ENCODE measurements around the gene EDRF1.

GRCh38 chr10:125768219-125768855 lies 48.8 kb downstream of the EDRF1 start:
- TF ChIP-seq RARB (CRISPR knock-in tag; IDR thresholded peaks at IDR 0.05) (no peak), ZFP3 (CRISPR knock-in tag; IDR thresholded peaks at IDR 0.05) (no peak), ZNF565 (CRISPR knock-in tag; conservative IDR thresholded peaks at IDR 0.05; ENCODE audit: low read depth) (no peak), SNAI2 (CRISPR knock-in tag; IDR thresholded peaks at IDR 0.05) (no peak), ZC3H10 (CRISPR knock-in tag; IDR thresholded peaks at IDR 0.05) (no peak), ARNTL (CRISPR knock-in tag; IDR thresholded peaks at IDR 0.05; ENCODE audit: borderline replicate concordance, low read depth) (no peak), BACH2 (CRISPR knock-in tag; IDR thresholded peaks at IDR 0.05; ENCODE audit: borderline replicate concordance) (no peak), OSR1 (CRISPR knock-in tag; IDR thresholded peaks at IDR 0.05) (no peak), ESRRG (CRISPR knock-in tag; IDR thresholded peaks at IDR 0.05) (no peak), CREB5 (CRISPR knock-in tag; IDR thresholded peaks at IDR 0.05; ENCODE audit: low read depth) (no peak)
- TF ChIP-seq, protein P1, sequence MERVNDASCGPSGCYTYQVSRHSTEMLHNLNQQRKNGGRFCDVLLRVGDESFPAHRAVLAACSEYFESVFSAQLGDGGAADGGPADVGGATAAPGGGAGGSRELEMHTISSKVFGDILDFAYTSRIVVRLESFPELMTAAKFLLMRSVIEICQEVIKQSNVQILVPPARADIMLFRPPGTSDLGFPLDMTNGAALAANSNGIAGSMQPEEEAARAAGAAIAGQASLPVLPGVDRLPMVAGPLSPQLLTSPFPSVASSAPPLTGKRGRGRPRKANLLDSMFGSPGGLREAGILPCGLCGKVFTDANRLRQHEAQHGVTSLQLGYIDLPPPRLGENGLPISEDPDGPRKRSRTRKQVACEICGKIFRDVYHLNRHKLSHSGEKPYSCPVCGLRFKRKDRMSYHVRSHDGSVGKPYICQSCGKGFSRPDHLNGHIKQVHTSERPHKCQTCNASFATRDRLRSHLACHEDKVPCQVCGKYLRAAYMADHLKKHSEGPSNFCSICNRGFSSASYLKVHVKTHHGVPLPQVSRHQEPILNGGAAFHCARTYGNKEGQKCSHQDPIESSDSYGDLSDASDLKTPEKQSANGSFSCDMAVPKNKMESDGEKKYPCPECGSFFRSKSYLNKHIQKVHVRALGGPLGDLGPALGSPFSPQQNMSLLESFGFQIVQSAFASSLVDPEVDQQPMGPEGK (CRISPR knock-in tag; IDR thresholded peaks at IDR 0.05; ENCODE audit: borderline replicate concordance), result no peak
- TF ChIP-seq, protein P2, sequence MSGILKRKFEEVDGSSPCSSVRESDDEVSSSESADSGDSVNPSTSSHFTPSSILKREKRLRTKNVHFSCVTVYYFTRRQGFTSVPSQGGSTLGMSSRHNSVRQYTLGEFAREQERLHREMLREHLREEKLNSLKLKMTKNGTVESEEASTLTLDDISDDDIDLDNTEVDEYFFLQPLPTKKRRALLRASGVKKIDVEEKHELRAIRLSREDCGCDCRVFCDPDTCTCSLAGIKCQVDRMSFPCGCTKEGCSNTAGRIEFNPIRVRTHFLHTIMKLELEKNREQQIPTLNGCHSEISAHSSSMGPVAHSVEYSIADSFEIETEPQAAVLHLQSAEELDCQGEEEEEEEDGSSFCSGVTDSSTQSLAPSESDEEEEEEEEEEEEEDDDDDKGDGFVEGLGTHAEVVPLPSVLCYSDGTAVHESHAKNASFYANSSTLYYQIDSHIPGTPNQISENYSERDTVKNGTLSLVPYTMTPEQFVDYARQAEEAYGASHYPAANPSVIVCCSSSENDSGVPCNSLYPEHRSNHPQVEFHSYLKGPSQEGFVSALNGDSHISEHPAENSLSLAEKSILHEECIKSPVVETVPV (CRISPR knock-in tag; IDR thresholded peaks at IDR 0.05), result no peak
- TF ChIP-seq, protein P3, sequence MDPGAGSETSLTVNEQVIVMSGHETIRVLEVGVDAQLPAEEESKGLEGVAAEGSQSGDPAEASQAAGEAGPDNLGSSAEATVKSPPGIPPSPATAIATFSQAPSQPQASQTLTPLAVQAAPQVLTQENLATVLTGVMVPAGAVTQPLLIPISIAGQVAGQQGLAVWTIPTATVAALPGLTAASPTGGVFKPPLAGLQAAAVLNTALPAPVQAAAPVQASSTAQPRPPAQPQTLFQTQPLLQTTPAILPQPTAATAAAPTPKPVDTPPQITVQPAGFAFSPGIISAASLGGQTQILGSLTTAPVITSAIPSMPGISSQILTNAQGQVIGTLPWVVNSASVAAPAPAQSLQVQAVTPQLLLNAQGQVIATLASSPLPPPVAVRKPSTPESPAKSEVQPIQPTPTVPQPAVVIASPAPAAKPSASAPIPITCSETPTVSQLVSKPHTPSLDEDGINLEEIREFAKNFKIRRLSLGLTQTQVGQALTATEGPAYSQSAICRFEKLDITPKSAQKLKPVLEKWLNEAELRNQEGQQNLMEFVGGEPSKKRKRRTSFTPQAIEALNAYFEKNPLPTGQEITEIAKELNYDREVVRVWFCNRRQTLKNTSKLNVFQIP (CRISPR knock-in tag; IDR thresholded peaks at IDR 0.05; ENCODE audit: borderline replicate concordance, low read depth), result no peak
